DOHH2 (cell line): Measurements from ENCODE around the gene LASP1NB.
"Not testable (repeated sequence)": the region's sequence is repeated elsewhere in the genome, so short reads cannot be mapped to it uniquely, and the experiment has no call there.

Experiments used
- H3F3A ChIP-seq: fragments of 200-600 bp; sonication (generic), shearing (Covaris generic); 2 replicates; pipeline ENCODE4 v1.6.0; 2016; ENCODE audit warnings: antibody characterized with exemption, mild to moderate bottlenecking; ENCODE audit not compliant: control insufficient read depth, insufficient read depth
- H3K27ac ChIP-seq: fragments of 200-600 bp; sonication (generic); 2 replicates; pipeline ENCODE4 v1.5.1; 2014; ENCODE audit warnings: low read depth, mild to moderate bottlenecking, low read length, moderate library complexity
- H3K27me3 ChIP-seq: fragments of 200-600 bp; sonication (generic); 2 replicates; pipeline ENCODE4 v1.6.1; 2014; ENCODE audit warnings: mild to moderate bottlenecking, low read length, mixed read lengths; ENCODE audit not compliant: control insufficient read depth
- H3K36me3 ChIP-seq: fragments of 200-600 bp; sonication (generic); 2 replicates; pipeline ENCODE4 v1.6.1; 2014; ENCODE audit warnings: mild to moderate bottlenecking, low read length, moderate library complexity, mixed read lengths; ENCODE audit not compliant: control insufficient read depth
- H3K4me1 ChIP-seq: fragments of 200-600 bp; sonication (generic); 2 replicates; pipeline ENCODE4 v1.6.1; 2014; ENCODE audit warnings: mild to moderate bottlenecking, low read length, mixed read lengths; ENCODE audit not compliant: control insufficient read depth
- H3K4me2 ChIP-seq: fragments of 200-600 bp; sonication (generic); 2 replicates; pipeline ENCODE4 v1.6.0; 2014; ENCODE audit warnings: mild to moderate bottlenecking, low read length, moderate library complexity
- H3K4me3 ChIP-seq: fragments of 200-600 bp; sonication (generic); 2 replicates; pipeline ENCODE4 v1.5.1; 2014; ENCODE audit warnings: mild to moderate bottlenecking, low read length, mixed read lengths
- H3K79me2 ChIP-seq: fragments of 200-600 bp; sonication (generic); 2 replicates; pipeline ENCODE4 v1.6.1; 2014; ENCODE audit warnings: mild to moderate bottlenecking, low read length, mixed read lengths; ENCODE audit not compliant: control insufficient read depth
- H3K9me2 ChIP-seq: fragments of 200-600 bp; sonication (generic); replicated peaks from 2 replicates; pipeline ENCODE4 v1.6.1; 2014; ENCODE audit warnings: mild to moderate bottlenecking, low read length, mixed read lengths; ENCODE audit not compliant: control insufficient read depth
- H3K9me3 ChIP-seq: fragments of 200-600 bp; sonication (generic); 2 replicates; pipeline ENCODE4 v1.6.1; 2014; ENCODE audit warnings: antibody characterized with exemption, low read length, mixed read lengths; ENCODE audit not compliant: control insufficient read depth, insufficient read depth
- H4K20me1 ChIP-seq: fragments of 200-600 bp; sonication (generic); 2 replicates; pipeline ENCODE4 v1.6.0; 2014; ENCODE audit warnings: low read depth, mild to moderate bottlenecking, antibody characterized with exemption, low read length, moderate library complexity; ENCODE audit not compliant: control insufficient read depth, insufficient read depth
- CTCF ChIP-seq: fragments of 200-600 bp; sonication (generic); IDR thresholded peaks from one replicate; pipeline ENCODE4 v1.5.1; 2014; ENCODE audit warnings: antibody characterized with exemption, mild to moderate bottlenecking, low read depth, low read length; ENCODE audit not compliant: poor library complexity, severe bottlenecking
- EZH2phosphoT487 ChIP-seq: fragments of 200-600 bp; sonication (generic); IDR thresholded peaks from 2 replicates; pipeline ENCODE4 v1.6.1; 2017; ENCODE audit warnings: borderline replicate concordance, mild to moderate bottlenecking, antibody characterized with exemption, low read length, moderate library complexity, mixed read lengths

The LASP1NB gene

GRCh38 chr17:38970804-38971203, 45.4 kb downstream of the LASP1NB start:
- Histone ChIP-seq H3K4me2 (no peak overlapping the region), H3K27ac (no peak overlapping the region), H3K4me3 (no peak overlapping the region)

GRCh38 chr17:38976187-38976551, 50.8 kb downstream of the LASP1NB start:
- not testable (repeated sequence) for H3K27me3 ChIP-seq, H3K9me3 ChIP-seq, H3K4me2 ChIP-seq, H3K36me3 ChIP-seq, H3K4me1 ChIP-seq, H3K4me3 ChIP-seq, H3K9me2 ChIP-seq, H3F3A ChIP-seq, H4K20me1 ChIP-seq, H3K27ac ChIP-seq, H3K79me2 ChIP-seq

More at GRCh38 chr17:38970804-38971203, 45.4 kb downstream of the LASP1NB start:
- H3K9me3 ChIP-seq = no peaks in the 10 kb centered on the region
- no peaks in the 10 kb centered on the region for H3K27me3 ChIP-seq
- no peaks in the 10 kb centered on the region for H3K79me2 ChIP-seq
- no peaks in the 10 kb centered on the region for H3K36me3 ChIP-seq
- H3K4me1 ChIP-seq = no peaks in the 10 kb centered on the region
- no peak for TF ChIP-seq CTCF
- TF ChIP-seq EZH2phosphoT487 = no peak
- H3K9me2 ChIP-seq = no peaks in the 10 kb centered on the region
- no peaks in the 10 kb centered on the region for H3F3A ChIP-seq
- H4K20me1 ChIP-seq = no peaks in the 10 kb centered on the region

GRCh38 chr17:38978180-38978579, 52.8 kb downstream of the LASP1NB start:
- Histone ChIP-seq H3K79me2 (no peaks in the 10 kb centered on the region), H3K9me3 (no peaks in the 10 kb centered on the region), H3F3A (peaks cover 4% of the 10 kb centered on the region), H3K27me3 (no peaks in the 10 kb centered on the region), H3K27ac (no peak overlapping the region), H3K4me2 (no peak overlapping the region), H3K4me1 (no peaks in the 10 kb centered on the region), H3K36me3 (no peaks in the 10 kb centered on the region), H4K20me1 (no peaks in the 10 kb centered on the region), H3K4me3 (no peak overlapping the region), H3K9me2 (no peaks in the 10 kb centered on the region)
- TF ChIP-seq CTCF (no peak), EZH2phosphoT487 (no peak)
